AG20443 (cell line): ENCODE results near the gene SRXN1.
"Not testable (repeated sequence)": the region's sequence is repeated elsewhere in the genome, so short reads cannot be mapped to it uniquely, and the experiment has no call there.

Source experiments
- DNase-seq: peaks from one replicate; pipeline ENCODE4 v3.0.0; 2012; ENCODE audit warnings: low spot score, mixed read lengths

SRXN1 gene

DNA sequence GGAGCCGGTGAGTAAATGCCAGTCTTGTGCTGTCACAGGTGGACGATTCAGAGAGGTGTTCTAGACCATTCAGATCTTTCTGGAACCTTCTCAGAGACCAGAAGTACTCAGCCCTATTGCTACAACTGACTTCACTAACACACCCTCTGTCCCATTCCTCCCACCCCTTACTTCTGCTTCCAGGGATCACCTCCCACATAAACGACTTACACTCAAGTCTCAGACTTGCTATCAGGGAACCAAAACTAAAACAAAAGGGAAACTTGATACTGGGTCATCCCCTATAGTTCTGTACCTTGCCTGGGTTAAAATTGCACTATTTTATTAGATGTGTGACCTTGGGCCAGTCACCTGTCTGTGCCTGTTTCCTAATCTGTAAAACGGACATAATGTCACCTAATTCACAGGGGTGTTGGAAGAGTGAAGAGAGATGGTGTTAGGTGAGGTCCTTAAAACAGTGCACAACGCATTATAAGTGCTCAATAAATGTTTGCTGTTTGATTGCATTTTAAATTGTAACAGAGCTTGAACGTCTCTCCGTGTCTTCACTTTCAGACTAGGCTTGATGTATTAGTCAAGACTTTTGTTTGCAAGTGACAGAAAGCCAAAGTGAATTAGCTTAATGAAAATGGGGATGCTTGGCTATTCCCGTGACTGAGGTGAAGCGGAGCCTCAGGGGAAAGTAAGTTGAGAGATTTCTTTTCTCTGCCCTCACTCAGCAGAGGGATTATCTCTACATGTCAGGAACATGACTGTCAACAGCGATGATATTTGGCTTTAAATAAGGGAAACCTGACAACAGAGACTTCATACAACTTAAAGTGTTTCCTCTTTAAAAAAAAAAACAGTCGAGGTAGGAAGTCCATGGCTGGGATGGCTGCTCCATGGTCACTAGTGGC lies 3.0 kb upstream of the SRXN1 start:
- no peak for DNase-seq

DNA sequence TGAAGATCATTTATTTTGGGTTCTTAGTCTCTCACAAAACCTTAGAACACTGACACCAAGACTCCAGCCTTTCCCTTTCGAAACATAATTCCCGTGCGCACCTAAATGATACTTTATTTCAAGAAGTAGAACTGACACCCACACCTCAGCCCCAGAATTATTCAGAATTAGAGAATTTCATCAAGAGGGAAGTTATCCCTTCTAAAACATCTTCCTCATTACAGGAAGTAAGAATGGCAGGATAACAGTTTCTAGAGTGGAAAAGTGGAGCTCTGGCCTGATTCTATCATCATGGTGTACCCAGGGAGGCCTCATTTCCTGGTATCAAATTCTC lies 1.4 kb upstream of the SRXN1 start:
- no peak for DNase-seq

DNA sequence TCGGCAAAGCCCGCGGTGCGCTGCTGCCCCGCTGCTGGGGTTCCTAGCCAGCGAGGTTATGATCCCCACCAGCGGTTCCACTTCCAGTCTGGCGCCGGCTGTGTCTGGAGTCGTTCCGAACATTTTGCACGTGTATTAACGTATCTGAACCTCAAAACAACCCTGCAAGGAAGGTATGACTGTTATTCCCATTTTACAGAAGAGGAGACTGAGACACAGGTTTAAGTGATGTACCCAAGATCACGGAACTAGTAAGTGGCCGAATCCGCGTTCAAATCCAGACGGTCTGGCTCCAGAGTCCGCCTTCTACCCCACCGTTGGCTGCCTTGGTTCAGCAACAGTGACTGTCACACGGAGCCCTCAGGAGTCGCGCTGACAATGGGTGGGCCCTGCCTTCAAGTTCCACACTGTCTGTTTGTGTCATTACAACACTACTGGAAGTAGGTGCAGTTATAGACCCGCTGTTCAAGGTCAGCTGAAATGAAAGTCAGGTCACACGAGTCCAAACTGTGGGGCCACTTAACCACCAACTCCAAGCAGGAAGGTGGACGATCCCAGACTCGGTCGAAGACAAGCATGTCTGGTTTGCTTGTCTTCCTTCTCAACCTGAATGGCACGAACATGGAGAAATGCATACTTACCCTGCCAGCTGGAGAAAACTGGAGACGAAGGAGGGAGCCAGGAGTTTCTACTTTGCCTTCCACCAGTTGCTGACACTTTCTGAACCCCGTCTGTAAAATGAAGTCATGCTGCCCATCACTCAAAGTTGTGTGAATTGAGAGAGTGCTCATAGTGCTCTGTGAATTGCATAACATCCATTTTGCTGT lies 803 bp upstream of the SRXN1 start:
- DNase-seq, result no peak

DNA sequence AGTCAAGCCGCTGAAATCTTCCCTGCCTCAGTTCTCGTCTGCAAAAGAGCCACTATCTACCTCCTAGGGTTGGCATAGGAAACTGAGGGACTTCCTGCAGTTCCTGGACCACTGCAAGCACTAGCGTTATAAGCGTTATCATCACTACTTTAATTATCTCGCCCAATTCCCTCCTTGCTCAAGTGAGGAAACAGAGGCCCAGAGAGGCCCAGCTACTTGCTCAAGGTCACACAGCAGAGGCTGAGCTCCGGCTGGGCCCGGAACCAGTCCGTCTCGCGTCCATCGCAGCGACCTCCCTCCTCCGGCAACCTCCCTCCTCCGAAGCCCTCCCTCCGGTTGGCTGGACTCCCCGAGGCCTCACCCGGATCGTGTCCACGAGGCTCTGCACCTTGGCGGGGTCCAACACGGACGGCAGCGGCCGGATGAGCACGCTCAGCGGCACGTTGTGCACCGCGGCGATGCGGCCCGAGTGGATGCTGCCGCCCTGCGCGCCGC lies 338 bp downstream of the SRXN1 start:
- peak; percentile 42 for DNase-seq

DNA sequence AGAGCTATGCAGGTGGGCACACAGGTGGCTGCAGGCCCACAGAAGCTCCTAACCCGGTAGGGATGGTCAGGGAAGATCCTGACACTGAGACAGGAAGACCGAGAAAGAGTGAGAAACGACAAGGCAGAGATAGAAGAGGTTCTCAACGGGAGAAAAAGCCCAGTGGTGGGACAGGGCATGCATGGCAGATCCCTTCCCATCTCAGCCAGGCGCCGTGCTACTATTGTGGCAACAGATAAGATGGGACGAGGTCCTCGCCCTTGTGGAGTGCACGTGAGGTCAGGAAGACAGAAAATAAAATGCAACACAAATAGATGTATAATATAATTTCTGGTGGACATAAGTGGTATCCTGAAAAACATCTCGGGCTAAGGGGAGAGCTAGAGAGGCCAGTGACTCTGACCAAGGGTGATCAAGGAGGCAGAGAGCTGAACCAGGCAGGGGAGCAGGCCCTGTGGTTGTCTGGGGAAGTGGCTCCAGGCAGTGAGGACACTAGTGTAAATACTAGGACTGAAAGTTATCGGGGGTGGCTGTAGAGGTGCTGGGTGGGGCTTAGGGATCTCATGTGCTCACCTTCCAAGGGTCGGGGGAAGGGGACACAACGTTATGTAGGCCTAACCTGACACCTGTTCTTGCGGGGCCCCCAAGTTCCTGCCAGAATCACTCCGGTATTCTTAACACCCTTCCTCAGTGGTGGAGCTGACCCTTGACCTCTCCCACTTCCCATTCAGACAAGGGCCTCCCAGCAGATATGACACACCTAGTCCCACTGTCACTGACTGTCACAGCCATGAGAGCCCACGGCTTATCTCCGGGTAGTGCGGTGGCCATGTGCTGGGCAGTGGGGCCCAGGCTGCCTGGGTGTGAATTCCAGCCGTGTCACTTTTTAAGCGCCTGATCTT lies 1.0 kb downstream of the SRXN1 start:
- DNase-seq, result no peak

DNA sequence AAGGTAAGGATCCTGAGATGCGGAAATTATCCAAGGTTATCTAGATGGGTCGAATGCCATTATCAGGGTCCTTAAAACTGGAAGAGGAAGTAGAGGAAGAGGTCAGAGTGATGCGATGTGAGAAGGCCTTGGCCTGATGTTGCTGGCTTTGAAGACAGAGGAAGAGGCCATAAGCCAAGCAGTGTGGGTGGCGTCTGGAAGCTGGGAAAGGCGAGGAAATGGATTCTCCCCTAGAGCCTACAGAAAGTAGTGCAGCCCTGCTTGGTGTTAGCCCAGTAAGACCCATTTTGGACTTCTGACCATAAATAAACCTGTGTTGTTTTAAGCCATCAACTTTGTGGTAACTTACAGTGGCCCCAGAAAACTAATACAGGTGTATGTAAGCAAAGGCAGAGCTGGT lies 2.0 kb downstream of the SRXN1 start:
- DNase-seq, result no peak

DNA sequence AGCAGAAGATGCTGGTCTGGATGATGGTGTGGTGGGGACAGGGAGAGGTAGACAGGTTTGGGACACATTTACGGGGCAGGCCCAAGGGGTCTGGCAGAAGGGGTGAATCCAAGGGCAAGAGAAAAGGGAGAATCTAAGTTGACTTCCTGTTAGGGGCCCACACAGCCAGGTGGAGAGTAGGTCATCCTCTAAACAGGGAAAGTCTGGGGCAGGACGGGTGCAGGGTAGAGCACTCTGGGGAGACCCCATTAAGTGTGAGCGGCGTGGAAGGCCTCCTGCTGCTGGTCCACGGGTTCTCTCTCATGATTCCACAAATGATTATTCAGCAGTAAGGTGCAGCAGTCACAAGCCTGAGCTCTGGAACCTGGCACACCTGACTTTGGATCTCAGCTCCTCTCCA lies 2.7 kb downstream of the SRXN1 start:
- DNase-seq, result no peak

DNA sequence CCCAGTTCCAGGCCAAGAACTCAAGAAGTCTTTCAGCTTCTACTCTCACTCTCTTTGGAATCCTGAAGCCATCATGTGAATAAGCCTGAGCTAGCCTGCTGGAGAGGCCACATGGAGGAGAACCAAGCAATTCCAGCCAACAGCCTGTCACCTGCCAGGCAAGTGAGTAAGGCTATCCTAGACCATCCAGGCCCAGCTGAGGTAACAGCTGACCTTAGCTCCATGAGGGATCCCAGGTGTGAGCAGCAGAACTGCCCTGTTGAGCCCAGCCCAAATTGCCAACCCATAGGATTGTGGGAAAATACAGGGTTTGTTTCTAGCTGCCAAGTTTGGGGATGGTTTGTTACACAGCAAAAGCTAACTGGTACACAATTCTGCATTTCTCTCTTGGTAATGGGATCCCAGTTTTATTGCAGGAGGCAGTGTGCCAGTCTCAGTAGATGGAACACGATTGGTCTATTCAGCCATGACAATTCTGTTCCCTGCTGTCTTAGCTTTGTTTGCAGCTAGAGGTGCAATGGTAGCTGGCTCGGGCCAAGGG lies 5.5 kb downstream of the SRXN1 start:
- DNase-seq, result no peak

DNA sequence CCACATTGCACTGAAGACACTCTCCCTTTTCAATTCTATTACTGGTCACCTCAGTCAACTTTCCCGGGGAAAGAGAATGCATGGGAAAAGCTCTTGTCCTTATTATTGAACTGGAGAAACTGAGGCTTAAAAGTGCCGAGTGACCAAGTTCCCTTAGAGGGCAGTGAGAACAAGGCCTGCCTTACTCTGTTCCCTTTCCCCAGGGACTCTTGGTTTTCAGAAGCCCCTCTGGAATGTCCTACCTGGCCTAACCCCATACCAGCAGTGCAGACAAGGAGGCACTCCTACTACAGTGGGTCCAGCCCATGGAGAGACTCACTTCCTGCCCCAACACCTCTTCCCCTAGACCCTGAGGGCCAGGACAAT lies 6.1 kb downstream of the SRXN1 start:
- no peak for DNase-seq

DNA sequence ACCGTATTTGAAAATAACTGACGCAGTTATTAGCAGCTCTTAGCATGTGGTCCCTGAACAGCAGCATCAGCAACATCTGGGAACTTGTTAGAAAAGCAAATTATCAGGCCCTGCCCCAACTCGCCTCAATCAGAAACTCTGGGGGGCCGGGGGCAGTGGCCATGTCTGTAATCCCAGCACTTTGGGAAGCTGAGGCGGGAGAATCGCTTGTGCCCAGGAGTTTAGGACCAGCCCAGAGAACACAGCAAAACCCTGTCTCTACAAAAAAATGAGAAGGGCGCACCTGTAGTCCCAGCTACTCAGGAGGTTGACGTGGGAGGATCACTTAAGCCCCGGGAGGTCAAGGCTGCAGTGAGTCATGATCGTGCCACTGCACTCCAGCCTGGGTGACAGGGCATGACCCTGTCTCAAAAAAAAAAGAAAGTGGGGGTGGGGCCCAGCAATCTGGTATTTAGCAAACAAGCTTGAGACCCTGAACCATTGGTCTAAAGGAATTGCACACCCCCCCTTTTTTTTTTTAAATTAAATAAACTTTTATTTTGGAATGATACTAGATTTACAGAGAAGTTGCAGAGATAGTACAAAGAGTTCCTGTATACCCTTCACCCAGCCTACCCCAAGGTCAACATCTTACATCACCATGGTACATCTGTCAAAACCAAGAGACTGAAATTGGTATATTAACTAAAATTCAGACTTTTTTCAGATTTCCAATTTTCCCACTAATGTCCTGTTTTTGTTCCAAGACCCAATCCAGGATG lies 6.7 kb downstream of the SRXN1 start:
- DNase-seq, result no peak

DNA sequence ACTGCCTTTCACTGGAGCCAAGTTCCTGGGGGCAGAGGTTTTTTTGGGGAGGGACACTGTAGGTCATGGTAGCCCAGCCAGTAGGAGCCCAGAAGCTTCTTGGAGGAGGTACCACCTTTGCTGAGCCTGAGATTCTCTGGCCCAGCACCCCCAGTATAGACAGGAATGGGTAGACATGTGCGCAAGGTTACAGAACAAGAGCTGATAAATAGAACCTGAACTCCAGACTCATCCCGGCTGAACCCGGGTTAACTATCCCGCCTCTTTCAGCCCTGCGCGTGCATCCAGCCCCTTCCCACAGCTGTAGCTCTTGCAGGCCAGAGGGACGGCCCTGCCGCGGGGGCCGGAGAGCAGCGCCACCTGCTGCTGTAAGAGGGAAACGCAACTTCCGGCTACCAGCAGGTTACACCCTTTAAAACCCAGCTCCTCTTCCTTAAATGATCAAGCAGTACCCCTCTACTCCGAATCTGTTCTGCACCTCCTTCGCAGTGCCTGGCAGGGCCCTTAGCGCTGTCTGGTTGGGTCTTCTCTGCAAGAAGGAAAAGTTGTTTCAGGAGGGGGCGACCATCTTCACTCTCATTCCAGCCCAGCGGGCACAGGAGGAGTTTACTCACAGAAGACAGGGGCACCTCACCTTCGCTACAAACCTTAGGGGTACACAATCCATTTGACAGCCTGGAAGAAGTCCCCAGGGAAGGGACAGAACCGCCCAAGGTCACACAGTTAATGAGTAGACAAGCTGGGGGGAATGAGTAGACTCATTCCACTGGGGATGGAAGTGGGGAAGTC lies 7.5 kb downstream of the SRXN1 start:
- DNase-seq, result peak; percentile 89

DNA sequence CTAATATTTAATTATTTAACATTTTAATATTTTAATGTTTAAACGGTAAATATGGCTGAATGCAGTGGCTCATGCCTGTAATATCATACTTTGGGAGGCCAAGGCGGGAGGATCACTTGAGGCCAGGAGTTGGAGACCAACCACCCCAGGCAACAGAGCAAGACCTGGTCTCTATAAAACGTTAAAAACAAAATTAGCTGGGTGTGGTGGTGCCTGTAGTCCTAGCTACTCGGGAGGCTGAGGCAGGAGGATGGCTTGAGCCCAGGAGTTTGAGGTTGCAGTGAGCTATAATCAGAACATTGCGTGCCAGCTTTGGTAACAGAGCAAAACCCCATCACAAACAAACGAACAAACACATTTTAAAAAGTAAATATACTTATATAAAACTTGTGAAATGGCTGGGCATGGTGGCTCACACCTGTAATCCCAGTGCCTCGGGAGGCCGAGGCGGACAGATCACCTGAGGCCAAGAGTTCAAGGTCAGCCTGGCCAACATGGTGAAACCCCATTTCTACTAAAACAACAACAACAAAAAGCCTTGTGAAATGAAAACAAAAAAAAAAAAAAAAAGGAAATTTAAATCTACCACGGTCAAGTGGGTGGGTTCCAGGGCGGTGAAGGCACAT lies 8.2 kb downstream of the SRXN1 start:
- no peak for DNase-seq

DNA sequence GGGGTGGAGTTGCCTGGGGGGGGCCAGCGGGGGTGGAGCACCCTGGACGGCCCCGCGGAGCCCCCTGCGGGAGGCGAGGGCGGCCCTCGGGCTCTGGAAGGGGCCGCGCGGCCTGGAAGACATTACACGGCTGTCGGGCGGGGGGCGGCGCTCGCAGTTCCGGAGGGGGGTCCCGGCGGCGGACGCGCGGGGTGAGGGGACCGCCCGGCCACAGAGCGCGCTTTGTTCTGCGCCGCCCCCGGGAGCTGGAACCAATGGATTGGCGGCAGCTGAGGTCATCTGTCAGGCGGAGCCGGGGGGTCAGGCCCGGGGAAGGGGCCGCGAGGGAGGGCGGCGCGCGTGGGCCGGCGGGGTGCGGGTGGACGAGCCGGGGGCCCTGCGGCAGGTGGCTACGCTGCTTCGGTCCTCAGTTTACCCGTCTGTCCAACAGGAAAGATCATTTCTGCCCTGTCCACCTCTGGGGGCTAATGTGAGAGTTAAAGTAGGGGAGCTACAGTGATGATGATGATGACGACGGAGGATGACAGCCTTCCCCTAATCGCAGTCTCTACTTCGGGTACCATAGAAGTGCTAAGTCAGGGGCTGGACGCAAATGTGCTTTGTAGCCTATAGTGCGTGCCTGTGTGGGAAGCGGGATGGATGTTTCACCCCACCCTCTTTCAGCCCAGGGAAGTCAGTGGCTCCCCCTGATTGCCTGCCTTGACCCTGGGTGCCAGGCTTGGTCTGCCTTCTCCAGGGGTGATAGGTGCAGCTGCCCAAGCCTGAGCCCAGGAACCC lies 10.4 kb downstream of the SRXN1 start:
- peak; percentile 48 for DNase-seq

DNA sequence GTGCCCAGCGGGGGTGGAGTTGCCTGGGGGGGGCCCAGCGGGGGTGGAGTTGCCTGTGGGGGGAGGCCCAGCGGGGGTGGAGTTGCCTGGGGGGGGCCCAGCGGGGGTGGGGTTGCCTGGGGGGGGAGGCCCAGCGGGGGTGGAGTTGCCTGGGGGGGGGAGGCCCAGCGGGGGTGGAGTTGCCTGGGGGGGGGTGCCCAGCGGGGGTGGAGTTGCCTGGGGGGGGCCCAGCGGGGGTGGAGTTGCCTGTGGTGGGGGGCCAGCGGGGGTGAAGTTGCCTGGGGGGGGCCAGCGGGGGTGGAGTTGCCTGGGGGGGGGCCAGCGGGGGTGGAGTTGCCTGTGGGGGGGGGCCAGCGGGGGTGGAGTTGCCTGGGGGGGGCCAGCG lies 11.0 kb downstream of the SRXN1 start:
- DNase-seq, result not testable (repeated sequence)

DNA sequence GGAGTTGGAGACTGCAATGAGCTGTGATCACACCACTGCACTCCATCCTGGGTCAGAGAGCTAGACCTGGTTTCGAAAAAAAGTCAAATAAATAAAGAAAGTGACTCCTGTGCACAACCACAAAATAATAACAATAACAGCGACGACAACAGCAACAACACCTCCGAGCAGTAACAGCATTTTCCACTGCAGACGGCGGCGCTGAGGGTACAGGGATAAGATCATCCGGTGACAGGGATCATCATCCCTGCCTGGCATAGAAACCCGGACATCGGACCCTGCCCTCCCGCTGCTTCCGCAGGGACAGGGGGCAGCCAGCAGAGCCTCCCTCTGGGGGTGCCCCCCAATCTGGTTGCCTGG lies 11.5 kb downstream of the SRXN1 start:
- DNase-seq, result no peak

DNA sequence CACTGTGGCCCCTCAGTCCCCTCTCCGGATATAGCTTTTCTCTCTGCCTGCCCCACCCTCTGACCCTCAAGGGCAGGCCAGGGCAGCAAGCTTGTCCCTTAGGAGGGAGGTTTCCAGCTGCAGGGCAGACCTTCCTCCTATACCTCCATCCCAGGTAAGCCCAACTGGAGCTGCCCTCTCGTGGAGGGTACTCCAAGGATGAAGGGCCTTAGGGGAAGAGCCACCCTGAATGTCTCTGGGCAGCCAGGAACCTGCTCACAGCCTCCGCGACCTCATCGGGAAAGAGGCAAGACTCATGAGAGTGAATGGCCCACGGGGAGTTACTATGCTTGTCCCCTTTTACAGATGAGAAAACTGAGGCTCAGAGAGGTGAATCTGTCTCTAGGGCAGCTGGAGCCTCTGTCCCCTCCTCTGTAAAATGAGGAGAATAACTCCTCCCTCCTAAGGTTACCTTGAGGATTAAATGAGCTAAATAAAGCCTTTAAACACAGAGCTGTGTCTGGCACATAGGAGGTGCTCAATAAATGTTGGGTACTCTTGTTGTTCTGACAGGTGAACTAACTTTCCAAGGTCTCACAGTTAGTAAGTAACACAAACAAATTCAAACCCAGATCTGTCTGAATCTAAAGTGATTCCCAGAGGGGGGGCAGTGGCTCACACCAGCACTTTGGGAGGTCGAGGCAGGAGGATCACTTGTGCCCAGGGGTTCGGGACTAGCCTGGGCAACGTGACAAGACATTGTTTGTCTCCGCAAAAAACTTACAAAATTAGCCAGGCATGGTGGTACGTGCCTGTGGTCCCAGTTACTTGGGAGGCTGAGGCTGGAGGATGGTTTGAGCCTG lies 12.1 kb downstream of the SRXN1 start:
- no peak for DNase-seq

DNA sequence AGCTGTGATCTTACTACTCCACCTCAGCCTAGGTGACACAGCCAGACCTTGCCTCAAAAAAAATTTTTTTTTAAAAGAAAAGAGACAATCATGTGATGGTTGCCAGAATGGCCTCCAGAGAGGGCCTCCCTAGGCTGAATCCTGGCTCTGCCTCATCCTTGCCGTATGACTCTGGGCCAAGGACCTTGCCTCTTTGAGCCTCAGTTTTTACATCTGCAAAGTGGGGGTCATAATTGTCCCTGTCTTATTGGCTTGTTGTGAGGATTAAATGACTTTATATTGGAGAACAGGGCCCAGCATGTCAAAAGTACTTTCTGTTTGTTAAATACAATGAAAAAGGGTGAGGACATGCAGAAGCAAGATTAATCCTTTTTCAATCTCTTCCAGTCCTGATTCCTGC lies 14.4 kb downstream of the SRXN1 start:
- no peak for DNase-seq

DNA sequence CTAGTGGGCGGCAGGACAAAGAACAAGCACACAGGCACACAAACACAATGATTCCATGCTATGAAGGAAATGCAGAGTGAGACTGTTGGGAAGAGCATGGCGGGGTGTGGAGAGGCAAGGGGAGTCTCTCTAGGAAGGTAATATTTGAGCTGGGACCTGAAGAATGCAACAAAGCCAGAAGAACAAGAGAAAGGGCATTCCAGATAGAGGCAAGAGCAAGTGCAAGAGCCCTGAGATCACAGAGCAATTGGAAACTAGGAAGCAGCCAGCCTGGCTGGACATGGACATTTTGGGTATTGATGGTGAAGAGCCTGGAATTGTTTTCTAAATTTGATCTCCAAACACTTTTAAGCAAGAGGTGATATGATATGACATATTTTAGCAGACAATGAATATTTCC lies 15.4 kb downstream of the SRXN1 start:
- no peak for DNase-seq
